Measurements from ENCODE around the gene NFATC4. TPM values are rescaled to one million over a fixed set of nuclear protein-coding genes. Genes with fewer than 3 reads are reported as not detected.

Gene NFATC4
- total and polyA plus RNA-seq, 2 experiments from 2014 or later, result 20.9 to 26.6 TPM

- TF ChIP-seq, protein P1, sequence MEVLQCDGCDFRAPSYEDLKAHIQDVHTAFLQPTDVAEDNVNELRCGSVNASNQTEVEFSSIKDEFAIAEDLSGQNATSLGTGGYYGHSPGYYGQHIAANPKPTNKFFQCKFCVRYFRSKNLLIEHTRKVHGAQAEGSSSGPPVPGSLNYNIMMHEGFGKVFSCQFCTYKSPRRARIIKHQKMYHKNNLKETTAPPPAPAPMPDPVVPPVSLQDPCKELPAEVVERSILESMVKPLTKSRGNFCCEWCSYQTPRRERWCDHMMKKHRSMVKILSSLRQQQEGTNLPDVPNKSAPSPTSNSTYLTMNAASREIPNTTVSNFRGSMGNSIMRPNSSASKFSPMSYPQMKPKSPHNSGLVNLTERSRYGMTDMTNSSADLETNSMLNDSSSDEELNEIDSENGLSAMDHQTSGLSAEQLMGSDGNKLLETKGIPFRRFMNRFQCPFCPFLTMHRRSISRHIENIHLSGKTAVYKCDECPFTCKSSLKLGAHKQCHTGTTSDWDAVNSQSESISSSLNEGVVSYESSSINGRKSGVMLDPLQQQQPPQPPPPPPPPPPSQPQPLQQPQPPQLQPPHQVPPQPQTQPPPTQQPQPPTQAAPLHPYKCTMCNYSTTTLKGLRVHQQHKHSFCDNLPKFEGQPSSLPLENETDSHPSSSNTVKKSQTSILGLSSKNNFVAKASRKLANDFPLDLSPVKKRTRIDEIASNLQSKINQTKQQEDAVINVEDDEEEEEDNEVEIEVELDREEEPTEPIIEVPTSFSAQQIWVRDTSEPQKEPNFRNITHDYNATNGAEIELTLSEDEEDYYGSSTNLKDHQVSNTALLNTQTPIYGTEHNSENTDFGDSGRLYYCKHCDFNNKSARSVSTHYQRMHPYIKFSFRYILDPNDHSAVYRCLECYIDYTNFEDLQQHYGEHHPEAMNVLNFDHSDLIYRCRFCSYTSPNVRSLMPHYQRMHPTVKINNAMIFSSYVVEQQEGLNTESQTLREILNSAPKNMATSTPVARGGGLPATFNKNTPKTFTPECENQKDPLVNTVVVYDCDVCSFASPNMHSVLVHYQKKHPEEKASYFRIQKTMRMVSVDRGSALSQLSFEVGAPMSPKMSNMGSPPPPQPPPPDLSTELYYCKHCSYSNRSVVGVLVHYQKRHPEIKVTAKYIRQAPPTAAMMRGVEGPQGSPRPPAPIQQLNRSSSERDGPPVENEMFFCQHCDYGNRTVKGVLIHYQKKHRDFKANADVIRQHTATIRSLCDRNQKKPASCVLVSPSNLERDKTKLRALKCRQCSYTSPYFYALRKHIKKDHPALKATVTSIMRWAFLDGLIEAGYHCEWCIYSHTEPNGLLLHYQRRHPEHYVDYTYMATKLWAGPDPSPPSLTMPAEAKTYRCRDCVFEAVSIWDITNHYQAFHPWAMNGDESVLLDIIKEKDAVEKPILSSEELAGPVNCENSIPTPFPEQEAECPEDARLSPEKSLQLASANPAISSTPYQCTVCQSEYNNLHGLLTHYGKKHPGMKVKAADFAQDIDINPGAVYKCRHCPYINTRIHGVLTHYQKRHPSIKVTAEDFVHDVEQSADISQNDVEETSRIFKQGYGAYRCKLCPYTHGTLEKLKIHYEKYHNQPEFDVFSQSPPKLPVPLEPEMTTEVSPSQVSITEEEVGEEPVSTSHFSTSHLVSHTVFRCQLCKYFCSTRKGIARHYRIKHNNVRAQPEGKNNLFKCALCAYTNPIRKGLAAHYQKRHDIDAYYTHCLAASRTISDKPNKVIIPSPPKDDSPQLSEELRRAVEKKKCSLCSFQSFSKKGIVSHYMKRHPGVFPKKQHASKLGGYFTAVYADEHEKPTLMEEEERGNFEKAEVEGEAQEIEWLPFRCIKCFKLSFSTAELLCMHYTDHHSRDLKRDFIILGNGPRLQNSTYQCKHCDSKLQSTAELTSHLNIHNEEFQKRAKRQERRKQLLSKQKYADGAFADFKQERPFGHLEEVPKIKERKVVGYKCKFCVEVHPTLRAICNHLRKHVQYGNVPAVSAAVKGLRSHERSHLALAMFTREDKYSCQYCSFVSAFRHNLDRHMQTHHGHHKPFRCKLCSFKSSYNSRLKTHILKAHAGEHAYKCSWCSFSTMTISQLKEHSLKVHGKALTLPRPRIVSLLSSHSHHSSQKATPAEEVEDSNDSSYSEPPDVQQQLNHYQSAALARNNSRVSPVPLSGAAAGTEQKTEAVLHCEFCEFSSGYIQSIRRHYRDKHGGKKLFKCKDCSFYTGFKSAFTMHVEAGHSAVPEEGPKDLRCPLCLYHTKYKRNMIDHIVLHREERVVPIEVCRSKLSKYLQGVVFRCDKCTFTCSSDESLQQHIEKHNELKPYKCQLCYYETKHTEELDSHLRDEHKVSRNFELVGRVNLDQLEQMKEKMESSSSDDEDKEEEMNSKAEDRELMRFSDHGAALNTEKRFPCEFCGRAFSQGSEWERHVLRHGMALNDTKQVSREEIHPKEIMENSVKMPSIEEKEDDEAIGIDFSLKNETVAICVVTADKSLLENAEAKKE (CRISPR knock-in tag; IDR thresholded peaks at IDR 0.05), result no peak
- no peak for TF ChIP-seq JUNB (IDR thresholded peaks at IDR 0.05; ENCODE audit: unreplicated experiment)
- TF ChIP-seq EZH2 (IDR thresholded peaks at IDR 0.05; ENCODE audit: low read depth, unreplicated experiment), result no peak
- no peak for TF ChIP-seq POLR2AphosphoS5 (IDR thresholded peaks at IDR 0.05; ENCODE audit: low read depth)
- no peak for TF ChIP-seq EZH2phosphoT487 (IDR thresholded peaks at IDR 0.05; ENCODE audit: unreplicated experiment)
- TF ChIP-seq ZNF114 (CRISPR knock-in tag; IDR thresholded peaks at IDR 0.05), result no peak
- TF ChIP-seq, protein P2, sequence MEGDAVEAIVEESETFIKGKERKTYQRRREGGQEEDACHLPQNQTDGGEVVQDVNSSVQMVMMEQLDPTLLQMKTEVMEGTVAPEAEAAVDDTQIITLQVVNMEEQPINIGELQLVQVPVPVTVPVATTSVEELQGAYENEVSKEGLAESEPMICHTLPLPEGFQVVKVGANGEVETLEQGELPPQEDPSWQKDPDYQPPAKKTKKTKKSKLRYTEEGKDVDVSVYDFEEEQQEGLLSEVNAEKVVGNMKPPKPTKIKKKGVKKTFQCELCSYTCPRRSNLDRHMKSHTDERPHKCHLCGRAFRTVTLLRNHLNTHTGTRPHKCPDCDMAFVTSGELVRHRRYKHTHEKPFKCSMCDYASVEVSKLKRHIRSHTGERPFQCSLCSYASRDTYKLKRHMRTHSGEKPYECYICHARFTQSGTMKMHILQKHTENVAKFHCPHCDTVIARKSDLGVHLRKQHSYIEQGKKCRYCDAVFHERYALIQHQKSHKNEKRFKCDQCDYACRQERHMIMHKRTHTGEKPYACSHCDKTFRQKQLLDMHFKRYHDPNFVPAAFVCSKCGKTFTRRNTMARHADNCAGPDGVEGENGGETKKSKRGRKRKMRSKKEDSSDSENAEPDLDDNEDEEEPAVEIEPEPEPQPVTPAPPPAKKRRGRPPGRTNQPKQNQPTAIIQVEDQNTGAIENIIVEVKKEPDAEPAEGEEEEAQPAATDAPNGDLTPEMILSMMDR (conservative IDR thresholded peaks at IDR 0.05; ENCODE audit: low read depth in 2 of 2), result no peak
- no peak for TF ChIP-seq CREB1 (CRISPR knock-in tag; IDR thresholded peaks at IDR 0.05; ENCODE audit: low read depth)
Observed at GRCh38 chr14:24342889-24343288, 25.1 kb upstream of the NFATC4 start (continued).

Data from GM23338 (cell line).